ENCODE results near the gene PPM1L. TPM values are rescaled to one million over a fixed set of nuclear protein-coding genes. Genes with fewer than 3 reads are reported as not detected.

PPM1L gene
- total RNA-seq, 1 donor from 2014 or later: 5.8 TPM

DNA sequence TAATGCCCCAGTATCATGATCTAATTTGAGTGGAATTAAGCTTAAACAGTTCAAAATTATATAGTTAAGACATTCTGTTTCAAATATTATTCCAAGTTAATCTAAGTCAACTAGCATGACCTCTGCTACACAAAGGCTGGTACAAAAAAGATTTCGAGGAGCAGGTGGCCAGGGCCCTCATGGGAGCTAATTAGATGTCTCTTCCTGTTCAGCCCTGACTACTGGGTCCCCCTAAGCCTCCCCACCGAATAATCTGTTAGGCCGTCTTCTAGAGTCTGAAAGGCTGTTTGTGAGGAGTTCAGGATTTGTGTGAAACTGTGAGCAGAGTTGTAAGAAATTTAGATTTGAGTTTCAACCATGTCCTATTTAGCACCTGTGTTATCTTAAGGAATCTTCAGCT is 75.4 kb downstream of the PPM1L start:
- H3K4me1 Mint-ChIP-seq: no peaks in the 10 kb centered on the region
- TF ChIP-seq, protein P1, sequence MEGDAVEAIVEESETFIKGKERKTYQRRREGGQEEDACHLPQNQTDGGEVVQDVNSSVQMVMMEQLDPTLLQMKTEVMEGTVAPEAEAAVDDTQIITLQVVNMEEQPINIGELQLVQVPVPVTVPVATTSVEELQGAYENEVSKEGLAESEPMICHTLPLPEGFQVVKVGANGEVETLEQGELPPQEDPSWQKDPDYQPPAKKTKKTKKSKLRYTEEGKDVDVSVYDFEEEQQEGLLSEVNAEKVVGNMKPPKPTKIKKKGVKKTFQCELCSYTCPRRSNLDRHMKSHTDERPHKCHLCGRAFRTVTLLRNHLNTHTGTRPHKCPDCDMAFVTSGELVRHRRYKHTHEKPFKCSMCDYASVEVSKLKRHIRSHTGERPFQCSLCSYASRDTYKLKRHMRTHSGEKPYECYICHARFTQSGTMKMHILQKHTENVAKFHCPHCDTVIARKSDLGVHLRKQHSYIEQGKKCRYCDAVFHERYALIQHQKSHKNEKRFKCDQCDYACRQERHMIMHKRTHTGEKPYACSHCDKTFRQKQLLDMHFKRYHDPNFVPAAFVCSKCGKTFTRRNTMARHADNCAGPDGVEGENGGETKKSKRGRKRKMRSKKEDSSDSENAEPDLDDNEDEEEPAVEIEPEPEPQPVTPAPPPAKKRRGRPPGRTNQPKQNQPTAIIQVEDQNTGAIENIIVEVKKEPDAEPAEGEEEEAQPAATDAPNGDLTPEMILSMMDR (IDR thresholded peaks at IDR 0.05): no peak
- no peak for ATAC-seq (ENCODE audit: low read depth)

DNA sequence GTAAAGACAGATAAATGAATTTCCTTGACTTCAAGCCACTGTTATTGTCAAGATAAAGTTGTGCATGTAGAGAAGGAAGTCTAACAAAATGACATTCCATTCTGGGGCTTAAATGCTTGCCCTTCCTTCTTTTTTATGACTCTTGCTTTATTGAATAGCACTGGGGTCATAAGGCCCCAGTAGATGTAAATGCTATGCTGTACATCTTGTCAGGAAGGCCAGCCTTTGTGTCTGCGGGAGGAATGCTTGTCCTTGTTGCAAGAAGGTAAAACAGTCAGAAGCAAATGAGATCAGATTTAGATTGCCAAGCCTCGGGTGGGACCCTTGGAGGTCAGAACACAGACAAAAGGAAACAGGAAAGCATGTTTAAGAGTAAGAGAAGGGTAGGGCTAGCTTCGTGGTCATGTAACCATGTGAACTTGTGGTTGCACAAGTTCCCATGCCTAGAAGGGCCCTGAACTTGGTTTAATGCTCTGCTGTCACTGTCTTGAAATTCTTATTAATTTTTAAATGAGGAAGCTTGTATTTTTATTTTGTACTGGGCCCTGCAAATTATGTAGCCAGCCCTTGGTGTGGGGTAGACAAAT is 81.5 kb downstream of the PPM1L start:
- TF ChIP-seq, protein P1 (IDR thresholded peaks at IDR 0.05): no peak
- DNase-seq (no peak), ATAC-seq (ENCODE audit: low read depth) (no peak)
- H3K27me3 Mint-ChIP-seq: no peaks in the 10 kb centered on the region
- no peak overlapping the region for H3K27ac Mint-ChIP-seq
- H3K36me3 Mint-ChIP-seq (ENCODE audit: low read depth): no peaks in the 10 kb centered on the region
- intact Hi-C loops (cut with micrococcal nuclease): no loop called here
- H3K9me3 Mint-ChIP-seq: no peaks in the 10 kb centered on the region
- no peak overlapping the region for H3K4me3 Mint-ChIP-seq
- ChIA-PET CTCF (no interaction called here), POLR2A (no interaction called here)
- peaks cover 6% of the 10 kb centered on the region for H3K4me1 Mint-ChIP-seq

More for the DNA sequence above, 75.4 kb downstream of the PPM1L start:
- Mint-ChIP-seq H3K9me3 (no peaks in the 10 kb centered on the region), H3K27ac (no peak overlapping the region), H3K4me3 (no peak overlapping the region), H3K27me3 (peaks cover 4% of the 10 kb centered on the region), H3K36me3 (ENCODE audit: low read depth) (no peaks in the 10 kb centered on the region)
- ChIA-PET CTCF (no interaction called here), POLR2A (no interaction called here)
- intact Hi-C loops (cut with micrococcal nuclease): no loop called here
- no peak for DNase-seq

DNA sequence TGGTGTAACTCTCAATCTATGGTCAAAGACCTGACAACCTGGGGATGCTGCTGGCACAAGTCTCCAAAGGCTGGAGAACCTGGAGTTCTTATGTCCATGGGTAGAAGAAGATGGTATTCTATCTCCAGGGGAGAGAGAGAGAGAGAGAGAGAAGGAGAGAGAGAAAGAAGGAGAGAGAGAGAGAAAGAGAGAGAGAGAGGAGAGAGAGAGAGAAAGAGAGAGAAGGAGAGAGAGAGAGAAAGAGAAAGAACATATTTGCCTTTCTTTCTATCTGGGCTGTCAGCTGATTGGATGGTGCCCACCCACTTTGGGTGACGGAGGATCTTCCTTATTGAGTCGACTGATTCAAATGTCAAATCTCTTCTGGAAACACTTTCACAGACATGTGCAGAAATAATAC is 84.6 kb downstream of the PPM1L start:
- TF ChIP-seq, protein P1 (IDR thresholded peaks at IDR 0.05): no peak
- intact Hi-C loops (cut with micrococcal nuclease): no loop called here
- DNase-seq: no peak
- H3K4me3 Mint-ChIP-seq: no peak overlapping the region
- no peak overlapping the region for H3K27ac Mint-ChIP-seq
- no peaks in the 10 kb centered on the region for H3K27me3 Mint-ChIP-seq
- CTCF ChIA-PET: no interaction called here
- H3K36me3 Mint-ChIP-seq (ENCODE audit: low read depth): no peaks in the 10 kb centered on the region
- no peak for ATAC-seq (ENCODE audit: low read depth)
- POLR2A ChIA-PET: no interaction called here
- H3K4me1 Mint-ChIP-seq: peaks cover 6% of the 10 kb centered on the region
- no peaks in the 10 kb centered on the region for H3K9me3 Mint-ChIP-seq

DNA sequence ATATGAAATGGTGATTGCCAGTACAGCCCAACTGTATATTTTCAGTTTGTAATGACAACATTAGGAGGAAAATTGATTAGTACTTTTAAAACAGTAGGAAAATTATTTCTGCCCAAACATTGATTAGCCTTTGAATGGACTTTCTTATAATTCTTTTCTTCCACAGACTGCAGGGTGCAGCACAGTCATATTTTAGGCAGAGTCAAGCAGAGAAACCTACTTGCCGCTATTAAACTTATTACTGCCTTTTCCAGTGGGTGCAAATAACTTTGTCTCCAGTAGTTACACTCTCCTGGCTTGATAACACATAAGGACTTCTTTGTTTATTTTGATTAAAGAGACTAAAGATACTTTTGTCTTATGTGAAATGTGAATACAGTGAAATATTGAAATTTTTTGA is 85.4 kb downstream of the PPM1L start:
- TF ChIP-seq, protein P1 (IDR thresholded peaks at IDR 0.05): no peak
- CTCF ChIA-PET: no interaction called here
- Mint-ChIP-seq H3K27me3 (no peaks in the 10 kb centered on the region), H3K9me3 (no peaks in the 10 kb centered on the region), H3K4me3 (no peak overlapping the region), H3K36me3 (ENCODE audit: low read depth) (no peaks in the 10 kb centered on the region), H3K4me1 (peaks cover 6% of the 10 kb centered on the region), H3K27ac (no peak overlapping the region)
- DNase-seq (no peak), ATAC-seq (ENCODE audit: low read depth) (no peak)
- POLR2A ChIA-PET: no interaction called here
- intact Hi-C loops (cut with micrococcal nuclease): no loop called here

DNA sequence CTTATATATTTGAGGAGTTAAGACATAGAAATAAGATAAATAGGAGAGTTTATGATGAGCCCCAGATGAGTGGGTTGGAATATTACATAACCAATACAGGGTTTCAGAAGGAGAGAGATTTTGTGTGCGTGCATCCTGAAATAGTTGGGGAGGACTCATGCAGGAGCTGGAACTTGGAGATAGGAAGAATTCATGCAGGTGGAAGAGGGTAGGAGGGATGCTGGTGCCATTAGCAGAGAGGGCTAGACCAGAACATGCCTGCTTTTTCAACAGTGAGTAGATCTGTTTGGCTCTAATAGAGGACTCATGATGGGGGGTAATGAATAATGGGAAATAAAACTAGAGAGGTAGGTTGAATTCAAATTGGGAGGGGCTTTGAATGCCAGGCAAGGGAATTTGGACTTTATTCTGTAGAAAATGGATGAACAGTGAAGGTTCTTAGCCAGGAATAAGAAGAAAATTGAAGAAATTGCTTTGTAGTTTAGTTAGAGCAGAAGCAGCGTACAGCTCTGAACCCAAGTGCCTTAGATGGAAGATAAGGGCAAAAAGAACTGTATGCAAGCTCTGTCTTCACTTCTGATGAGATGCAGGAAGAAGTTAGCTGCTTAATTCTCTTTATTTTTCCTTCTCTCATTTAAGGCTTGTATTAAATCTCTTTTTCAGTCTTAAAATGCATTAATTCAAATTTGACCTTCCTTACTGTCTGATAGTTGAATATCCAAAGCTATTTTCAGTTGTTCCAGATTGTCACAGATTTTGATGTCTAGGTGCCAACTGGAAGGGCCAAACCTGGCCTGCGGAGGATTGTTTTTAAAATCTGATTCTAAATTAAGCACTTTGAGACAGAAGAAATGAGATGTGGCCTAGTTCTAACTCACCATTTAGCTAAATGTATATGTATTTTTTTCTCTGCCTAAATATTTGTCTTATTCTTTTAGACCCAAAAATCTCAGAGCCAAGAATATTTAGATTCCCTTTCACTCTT is 86.3 kb downstream of the PPM1L start:
- ChIA-PET POLR2A (no interaction called here), CTCF (no interaction called here)
- no peak overlapping the region for H3K27ac Mint-ChIP-seq
- DNase-seq: no peak
- H3K36me3 Mint-ChIP-seq (ENCODE audit: low read depth): no peaks in the 10 kb centered on the region
- ATAC-seq (ENCODE audit: low read depth): no peak
- H3K4me1 Mint-ChIP-seq: peaks cover 5% of the 10 kb centered on the region
- H3K27me3 Mint-ChIP-seq: no peaks in the 10 kb centered on the region
- TF ChIP-seq, protein P1 (IDR thresholded peaks at IDR 0.05): no peak
- intact Hi-C loops (cut with micrococcal nuclease): no loop called here
- no peak overlapping the region for H3K4me3 Mint-ChIP-seq
- no peaks in the 10 kb centered on the region for H3K9me3 Mint-ChIP-seq

Data from activated B cell treated with CpG ODN at 0.5 μM for 24 hours (primary cell).